Thyroid gland (tissue), 4 donors: ENCODE results near the gene AQP5. TPM values are rescaled to one million over a fixed set of nuclear protein-coding genes. Genes with fewer than 3 reads are reported as not detected.

ENCODE experiments used
- DNase-seq, 2 donors: peaks; one replicate each; pipeline ENCODE4 v3.0.0-alpha.2; 2019
- H3K27ac ChIP-seq, 3 donors: fragments of 200-600 bp; sonication (generic); 1 replicate in 2 of 3; 2 replicates in 1 of 3; pipeline ENCODE4 v1.5.1; 2016 to 2019; ENCODE audit warnings: mild to moderate bottlenecking in 1 of 3, moderate library complexity in 1 of 3
- H3K27me3 ChIP-seq: fragments of 200-600 bp; sonication (generic); one replicate; pipeline ENCODE4 v1.5.1; 2019
- H3K36me3 ChIP-seq, 2 donors: fragments of 200-600 bp; sonication (generic); one replicate each; pipeline ENCODE4 v1.5.1; 2016 to 2019
- H3K4me1 ChIP-seq, 2 donors: fragments of 200-600 bp; sonication (generic); one replicate each; pipeline ENCODE4 v1.5.1; 2017 to 2019
- H3K4me3 ChIP-seq, 3 donors: fragments of 200-600 bp; sonication (generic); replicated peaks in 1 of 3; 1 replicate in 2 of 3; 2 replicates in 1 of 3; pipeline ENCODE4 v1.5.1; 2016; ENCODE audit warnings: mild to moderate bottlenecking in 1 of 3
- H3K9me3 ChIP-seq: fragments of 200-600 bp; sonication (generic); one replicate; pipeline ENCODE4 v1.5.1; 2017
- POLR2A ChIP-seq, 2 donors: fragments of 450-650 bp; IDR thresholded peaks; one replicate each; pipeline ENCODE4 v1.6.1; 2017; ENCODE audit warnings: antibody characterized with exemption in 2 of 2, mild to moderate bottlenecking in 2 of 2, moderate library complexity in 1 of 2
- WGBS, 2 donors: methylation state at CpG; one replicate each; pipeline ENCODE4 v1.1.5; 2017; 5-methylcytosine and 5-hydroxymethylcytosine counted together
- intact Hi-C: fragments of 100-400 bp; cut with DNase I; formaldehyde crosslinking; loops from one replicate; pipeline ENCODE4 v1.15.1; 2023
- total RNA-seq, 4 donors: library from RNA; depleted of rRNA; stranded (reverse); fragments of >200 nt; gene quantifications; one replicate each; pipeline ENCODE4 v1.2.3, GENCODE V29; 2016
- TF ChIP-seq, protein P1 (sequence below), 6 experiments: fragments of 200-600 bp in 3 of 6; fragments of 450-650 bp in 3 of 6; sonication (generic) in 3 of 6; IDR thresholded peaks; one replicate each; pipeline ENCODE4 v1.5.1; 2016 to 2019; ENCODE audit warnings: antibody characterized with exemption in 6 of 6, mild to moderate bottlenecking in 2 of 6, inconsistent platforms in 1 of 6, moderate library complexity in 1 of 6

AQP5 gene
- total RNA-seq, 4 donors from 2014 or later = 1.1 to 3.5 (median 2.0) TPM; not detected in 1

DNA sequence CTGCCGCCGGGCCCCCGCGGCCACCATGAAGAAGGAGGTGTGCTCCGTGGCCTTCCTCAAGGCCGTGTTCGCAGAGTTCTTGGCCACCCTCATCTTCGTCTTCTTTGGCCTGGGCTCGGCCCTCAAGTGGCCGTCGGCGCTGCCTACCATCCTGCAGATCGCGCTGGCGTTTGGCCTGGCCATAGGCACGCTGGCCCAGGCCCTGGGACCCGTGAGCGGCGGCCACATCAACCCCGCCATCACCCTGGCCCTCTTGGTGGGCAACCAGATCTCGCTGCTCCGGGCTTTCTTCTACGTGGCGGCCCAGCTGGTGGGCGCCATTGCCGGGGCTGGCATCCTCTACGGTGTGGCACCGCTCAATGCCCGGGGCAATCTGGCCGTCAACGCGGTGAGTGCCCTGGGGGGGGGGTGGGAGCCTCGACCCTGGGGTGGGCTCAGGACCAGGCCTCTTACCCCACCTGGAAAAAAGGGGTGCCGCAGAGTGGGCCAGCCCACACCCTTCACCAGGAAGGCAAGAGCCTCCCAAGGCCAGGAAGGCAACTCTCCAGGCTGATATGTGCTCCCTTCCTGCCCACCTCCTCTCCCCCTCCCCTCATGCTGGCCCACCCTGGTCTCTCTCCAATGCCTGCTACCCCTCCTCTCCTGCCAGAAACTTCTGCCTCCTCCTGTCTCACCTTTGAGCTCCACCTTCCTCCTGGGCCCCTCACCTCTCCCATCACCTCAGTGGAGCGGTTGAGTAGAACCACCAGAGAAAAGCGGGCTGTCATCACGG is 507 bp downstream of the AQP5 start:
- no peak for DNase-seq
- 76 to 82% methylated on average over 30 to 36 of the region's 37 CpGs for WGBS, 2 donors

DNA sequence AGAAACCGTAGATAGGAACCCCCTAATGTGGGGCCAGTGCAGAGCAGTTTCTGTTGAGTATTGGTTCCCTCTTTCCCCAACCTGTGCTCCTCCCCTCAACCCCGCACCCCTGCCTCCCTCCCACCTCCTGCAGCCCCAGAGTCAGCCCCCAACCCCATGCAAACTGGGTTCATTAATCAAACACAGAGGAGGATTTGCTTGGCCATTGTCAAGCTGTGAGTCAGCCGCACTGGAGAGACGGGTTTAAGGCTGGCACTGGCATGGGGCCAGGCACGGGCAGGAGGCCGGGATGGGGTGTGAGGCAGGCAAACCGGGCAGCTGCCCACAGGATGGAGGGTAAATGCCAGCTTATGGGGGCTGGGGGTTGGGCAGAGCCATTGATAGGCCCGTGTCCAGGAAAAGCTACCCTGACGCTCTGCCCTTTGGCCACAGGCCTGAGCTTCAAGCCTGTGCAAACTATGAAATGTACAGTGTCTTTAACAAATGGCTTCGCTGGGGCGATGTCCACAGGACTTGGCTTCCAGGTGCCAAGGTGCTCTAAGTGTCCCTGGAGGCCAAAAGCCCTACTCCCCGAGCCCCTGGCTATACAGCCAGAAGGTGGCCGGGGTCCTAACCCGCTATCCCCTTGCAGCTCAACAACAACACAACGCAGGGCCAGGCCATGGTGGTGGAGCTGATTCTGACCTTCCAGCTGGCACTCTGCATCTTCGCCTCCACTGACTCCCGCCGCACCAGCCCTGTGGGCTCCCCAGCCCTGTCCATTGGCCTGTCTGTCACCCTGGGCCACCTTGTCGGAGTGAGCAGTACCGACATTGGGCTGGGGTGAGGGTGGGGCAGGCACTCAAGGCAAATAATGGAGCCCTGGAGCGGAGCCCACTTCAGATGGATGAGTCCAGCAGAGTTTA is 1.4 kb downstream of the AQP5 start:
- peak; percentile 90 to 91 for DNase-seq
- WGBS, 2 donors = 48 to 55% methylated on average over 19 to 21 of the region's 21 CpGs
- intact Hi-C loops = no loop called here
- H3K4me1 ChIP-seq = peaks cover 30 to 60% of the 10 kb centered on the region in 2 donors
- H3K4me3 ChIP-seq = no peak overlapping the region
- no peak for TF ChIP-seq POLR2A (IDR thresholded peaks at IDR 0.05)
- TF ChIP-seq, protein P1, sequence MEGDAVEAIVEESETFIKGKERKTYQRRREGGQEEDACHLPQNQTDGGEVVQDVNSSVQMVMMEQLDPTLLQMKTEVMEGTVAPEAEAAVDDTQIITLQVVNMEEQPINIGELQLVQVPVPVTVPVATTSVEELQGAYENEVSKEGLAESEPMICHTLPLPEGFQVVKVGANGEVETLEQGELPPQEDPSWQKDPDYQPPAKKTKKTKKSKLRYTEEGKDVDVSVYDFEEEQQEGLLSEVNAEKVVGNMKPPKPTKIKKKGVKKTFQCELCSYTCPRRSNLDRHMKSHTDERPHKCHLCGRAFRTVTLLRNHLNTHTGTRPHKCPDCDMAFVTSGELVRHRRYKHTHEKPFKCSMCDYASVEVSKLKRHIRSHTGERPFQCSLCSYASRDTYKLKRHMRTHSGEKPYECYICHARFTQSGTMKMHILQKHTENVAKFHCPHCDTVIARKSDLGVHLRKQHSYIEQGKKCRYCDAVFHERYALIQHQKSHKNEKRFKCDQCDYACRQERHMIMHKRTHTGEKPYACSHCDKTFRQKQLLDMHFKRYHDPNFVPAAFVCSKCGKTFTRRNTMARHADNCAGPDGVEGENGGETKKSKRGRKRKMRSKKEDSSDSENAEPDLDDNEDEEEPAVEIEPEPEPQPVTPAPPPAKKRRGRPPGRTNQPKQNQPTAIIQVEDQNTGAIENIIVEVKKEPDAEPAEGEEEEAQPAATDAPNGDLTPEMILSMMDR (IDR thresholded peaks at IDR 0.05) = no peak
- no peaks in the 10 kb centered on the region for H3K27me3 ChIP-seq
- H3K36me3 ChIP-seq = no peaks in the 10 kb centered on the region
- peak overlapping the region; percentile 28 to 57 (median 46) for H3K27ac ChIP-seq
- H3K9me3 ChIP-seq = no peaks in the 10 kb centered on the region

More for the DNA sequence above, 507 bp downstream of the AQP5 start:
- TF ChIP-seq, protein P1 (IDR thresholded peaks at IDR 0.05) = no peak
- TF ChIP-seq POLR2A (IDR thresholded peaks at IDR 0.05) = no peak
- Histone ChIP-seq H3K9me3 (no peaks in the 10 kb centered on the region), H3K4me3 (no peak overlapping the region), H3K27me3 (no peaks in the 10 kb centered on the region), H3K27ac (peak overlapping the region; percentile 28 to 57 (median 46)), H3K4me1 (peaks cover 24 to 52% of the 10 kb centered on the region in 2 donors), H3K36me3 (no peaks in the 10 kb centered on the region)
- intact Hi-C loops = no loop called here

DNA sequence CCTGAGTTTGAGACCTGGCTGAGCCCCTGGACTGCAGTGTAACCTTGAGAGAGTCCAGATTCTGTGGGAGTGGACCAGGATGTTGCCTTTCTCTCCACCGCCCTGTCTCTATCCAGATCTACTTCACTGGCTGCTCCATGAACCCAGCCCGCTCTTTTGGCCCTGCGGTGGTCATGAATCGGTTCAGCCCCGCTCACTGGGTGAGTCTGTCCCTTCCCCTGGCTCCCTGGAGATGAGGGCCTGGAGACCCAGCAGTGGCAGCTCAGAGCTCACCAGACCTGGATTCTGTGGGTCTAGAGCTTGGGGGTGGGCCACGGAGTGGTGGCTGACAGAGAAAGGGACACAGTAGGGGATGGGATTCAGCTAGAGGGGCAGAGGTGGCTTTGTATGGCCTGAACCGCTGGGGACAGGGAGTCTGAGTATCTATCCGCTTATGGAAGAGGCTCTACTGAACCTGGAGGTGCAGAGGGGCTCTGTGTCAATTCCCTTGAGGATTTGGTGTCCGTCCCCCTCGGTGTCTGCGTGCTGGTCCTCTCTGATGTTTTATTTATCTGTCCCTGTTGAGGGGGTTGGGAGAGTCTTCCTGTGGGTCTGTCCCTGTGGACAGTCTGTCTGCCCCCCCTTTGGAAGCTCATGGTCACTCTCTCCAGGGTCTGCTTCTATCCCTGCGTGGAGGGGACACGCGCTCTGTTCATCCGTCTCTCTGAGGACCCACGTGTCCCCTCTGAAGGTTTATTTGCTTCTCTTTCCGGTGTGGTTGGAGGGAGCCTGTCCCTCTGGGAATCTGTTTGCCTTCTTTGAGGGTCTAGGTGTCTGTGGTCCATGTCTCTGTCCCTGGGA is 2.5 kb downstream of the AQP5 start:
- 90 to 92% methylated on average over 16 of the region's 17 CpGs for whole genome bisulfite sequencing, 2 donors
- intact Hi-C loops = no loop called here
- no peak for TF ChIP-seq POLR2A (IDR thresholded peaks at IDR 0.05)
- TF ChIP-seq, protein P1 (IDR thresholded peaks at IDR 0.05) = no peak

DNA sequence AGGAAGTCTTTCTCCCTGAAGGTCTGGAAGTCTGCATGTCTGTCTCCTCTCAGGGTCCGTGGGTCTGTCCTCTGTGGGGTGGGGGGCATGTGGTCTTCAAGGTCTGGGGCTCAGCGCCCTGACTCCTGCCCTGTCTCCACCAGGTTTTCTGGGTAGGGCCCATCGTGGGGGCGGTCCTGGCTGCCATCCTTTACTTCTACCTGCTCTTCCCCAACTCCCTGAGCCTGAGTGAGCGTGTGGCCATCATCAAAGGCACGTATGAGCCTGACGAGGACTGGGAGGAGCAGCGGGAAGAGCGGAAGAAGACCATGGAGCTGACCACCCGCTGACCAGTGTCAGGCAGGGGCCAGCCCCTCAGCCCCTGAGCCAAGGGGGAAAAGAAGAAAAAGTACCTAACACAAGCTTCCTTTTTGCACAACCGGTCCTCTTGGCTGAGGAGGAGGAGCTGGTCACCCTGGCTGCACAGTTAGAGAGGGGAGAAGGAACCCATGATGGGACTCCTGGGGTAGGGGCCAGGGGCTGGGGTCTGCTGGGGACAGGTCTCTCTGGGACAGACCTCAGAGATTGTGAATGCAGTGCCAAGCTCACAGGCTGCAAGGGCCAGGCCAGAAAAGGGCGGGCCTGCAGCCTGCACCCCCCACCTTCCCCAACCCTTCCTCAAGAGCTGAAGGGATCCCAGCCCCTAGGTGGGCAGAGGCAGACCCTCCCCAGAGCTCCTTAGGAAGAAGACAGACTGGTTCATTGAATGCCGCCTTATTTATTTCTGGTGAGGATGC is 3.4 kb downstream of the AQP5 start:
- H3K4me1 ChIP-seq = peaks cover 22 to 47% of the 10 kb centered on the region in 2 donors
- no peak for DNase-seq
- WGBS, 2 donors = 74 to 77% methylated on average over 9 to 13 of the region's 13 CpGs
- no peak overlapping the region for H3K27ac ChIP-seq
- H3K27me3 ChIP-seq = no peaks in the 10 kb centered on the region
- H3K4me3 ChIP-seq = no peak overlapping the region
- H3K36me3 ChIP-seq = no peaks in the 10 kb centered on the region
- no peaks in the 10 kb centered on the region for H3K9me3 ChIP-seq
- TF ChIP-seq, protein P1 (IDR thresholded peaks at IDR 0.05) = no peak
- no peak for TF ChIP-seq POLR2A (IDR thresholded peaks at IDR 0.05)
- intact Hi-C loops = loop anchor here (5.0 kb wide), 3 partner anchors 92 to 107 kb away; partner anchors contain the start of gene ASIC1

More for the DNA sequence above, 2.5 kb downstream of the AQP5 start:
- no peak for DNase-seq
- Histone ChIP-seq H3K4me3 (no peak overlapping the region), H3K9me3 (no peaks in the 10 kb centered on the region), H3K36me3 (no peaks in the 10 kb centered on the region), H3K27me3 (no peaks in the 10 kb centered on the region), H3K27ac (no peak overlapping the region), H3K4me1 (peaks cover 28 to 55% of the 10 kb centered on the region in 2 donors)
